Breast epithelium (tissue), 4 donors: ENCODE measurements around the gene COL25A1. TPM values are rescaled to one million over a fixed set of nuclear protein-coding genes. Genes with fewer than 3 reads are reported as not detected.

ENCODE experiments used
- DNase-seq, 2 donors: peaks; one replicate each; pipeline ENCODE4 v3.0.0-alpha.2; 2019; ENCODE audit warnings: low spot score in 2 of 2
- H3K27ac ChIP-seq, 2 donors: fragments of 200-600 bp; sonication (generic) in 1 of 2; one replicate each; pipeline ENCODE4 v1.5.1; 2016 to 2019; ENCODE audit warnings: mild to moderate bottlenecking in 1 of 2
- H3K27me3 ChIP-seq, 2 donors: fragments of 200-600 bp; sonication (generic) in 1 of 2; one replicate each; pipeline versions ENCODE4 v1.5.1 to v1.6.0; 2017 to 2019; ENCODE audit warnings: control low read depth in 1 of 2, mild to moderate bottlenecking in 1 of 2
- H3K36me3 ChIP-seq: fragments of 200-600 bp; one replicate; pipeline ENCODE4 v1.5.1; 2019
- H3K4me1 ChIP-seq, 2 donors: fragments of 200-600 bp; sonication (generic); one replicate each; pipeline ENCODE4 v1.5.1; 2016 to 2019; ENCODE audit warnings: control low read depth in 1 of 2
- H3K4me3 ChIP-seq, 3 donors: fragments of 200-600 bp; sonication (generic); 1 replicate in 2 of 3; 2 replicates in 1 of 3; pipeline ENCODE4 v1.5.1; 2016 to 2019; ENCODE audit warnings: mild to moderate bottlenecking in 3 of 3, moderate library complexity in 2 of 3
- H3K9me3 ChIP-seq, 2 donors: fragments of 200-600 bp; sonication (generic) in 1 of 2; one replicate each; pipeline ENCODE4 v1.5.1; 2016 to 2019; ENCODE audit warnings: control low read depth in 1 of 2
- POLR2A ChIP-seq: fragments of 450-650 bp; IDR thresholded peaks from one replicate; pipeline ENCODE4 v1.6.1; 2016; ENCODE audit warnings: antibody characterized with exemption, mild to moderate bottlenecking, moderate library complexity
- POLR2AphosphoS5 ChIP-seq, 3 donors: sonication (generic); formaldehyde crosslinking; IDR thresholded peaks; one replicate each; pipeline ENCODE4 v1.6.1; 2017; ENCODE audit warnings: antibody characterized with exemption in 3 of 3
- intact Hi-C: fragments of 100-400 bp; cut with DNase I; formaldehyde crosslinking; loops from one replicate; pipeline ENCODE4 v1.15.1; 2023; ENCODE audit warnings: low total_unique reads
- total RNA-seq, 3 donors: library from RNA; depleted of rRNA; stranded (reverse); fragments of >200 nt; gene quantifications; one replicate each; pipeline ENCODE4 v1.1.0, GENCODE V29; 2016
- TF ChIP-seq, protein P1 (sequence below), 3 donors: fragments of 450-650 bp; IDR thresholded peaks; one replicate each; pipeline ENCODE4 v1.5.1; 2016 to 2017; ENCODE audit warnings: antibody characterized with exemption in 3 of 3, mild to moderate bottlenecking in 3 of 3, moderate library complexity in 3 of 3

COL25A1 gene
- total RNA-seq, 3 donors from 2014 or later, result 2.6 to 11.0 (median 2.8) TPM

DNA sequence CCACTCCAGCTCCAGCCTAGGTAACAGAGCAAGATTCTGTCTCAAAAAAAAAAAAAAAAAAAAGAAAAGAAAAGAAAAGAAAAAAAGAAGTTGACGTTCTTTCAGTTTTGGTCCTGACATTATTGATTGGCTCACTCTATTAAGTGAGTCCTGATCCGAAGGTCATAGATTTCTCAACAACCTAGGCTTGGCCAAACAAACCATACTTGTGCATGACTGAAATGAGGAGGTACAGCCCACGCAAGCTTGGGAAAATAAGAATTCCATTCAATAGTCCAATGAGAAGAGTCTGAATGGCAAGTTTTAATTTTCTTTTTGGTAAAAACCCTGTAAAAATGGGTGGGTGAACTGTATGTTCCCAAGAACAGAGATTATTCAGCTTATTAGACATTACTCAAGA, 536.4 kb downstream of the COL25A1 start:
- Histone ChIP-seq H3K4me3 (no peak overlapping the region), H3K27ac (no peak overlapping the region), H3K36me3 (no peaks in the 10 kb centered on the region), H3K4me1 (no peaks in the 10 kb centered on the region), H3K27me3 (no peaks in the 10 kb centered on the region), H3K9me3 (peaks cover 0 to 8% of the 10 kb centered on the region in 2 donors)
- no peak for DNase-seq
- TF ChIP-seq POLR2AphosphoS5 (IDR thresholded peaks at IDR 0.05) (no peak), POLR2A (no peak)
- TF ChIP-seq, protein P1, sequence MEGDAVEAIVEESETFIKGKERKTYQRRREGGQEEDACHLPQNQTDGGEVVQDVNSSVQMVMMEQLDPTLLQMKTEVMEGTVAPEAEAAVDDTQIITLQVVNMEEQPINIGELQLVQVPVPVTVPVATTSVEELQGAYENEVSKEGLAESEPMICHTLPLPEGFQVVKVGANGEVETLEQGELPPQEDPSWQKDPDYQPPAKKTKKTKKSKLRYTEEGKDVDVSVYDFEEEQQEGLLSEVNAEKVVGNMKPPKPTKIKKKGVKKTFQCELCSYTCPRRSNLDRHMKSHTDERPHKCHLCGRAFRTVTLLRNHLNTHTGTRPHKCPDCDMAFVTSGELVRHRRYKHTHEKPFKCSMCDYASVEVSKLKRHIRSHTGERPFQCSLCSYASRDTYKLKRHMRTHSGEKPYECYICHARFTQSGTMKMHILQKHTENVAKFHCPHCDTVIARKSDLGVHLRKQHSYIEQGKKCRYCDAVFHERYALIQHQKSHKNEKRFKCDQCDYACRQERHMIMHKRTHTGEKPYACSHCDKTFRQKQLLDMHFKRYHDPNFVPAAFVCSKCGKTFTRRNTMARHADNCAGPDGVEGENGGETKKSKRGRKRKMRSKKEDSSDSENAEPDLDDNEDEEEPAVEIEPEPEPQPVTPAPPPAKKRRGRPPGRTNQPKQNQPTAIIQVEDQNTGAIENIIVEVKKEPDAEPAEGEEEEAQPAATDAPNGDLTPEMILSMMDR (IDR thresholded peaks at IDR 0.05), result no peak
- intact Hi-C loops, result no loop called here

DNA sequence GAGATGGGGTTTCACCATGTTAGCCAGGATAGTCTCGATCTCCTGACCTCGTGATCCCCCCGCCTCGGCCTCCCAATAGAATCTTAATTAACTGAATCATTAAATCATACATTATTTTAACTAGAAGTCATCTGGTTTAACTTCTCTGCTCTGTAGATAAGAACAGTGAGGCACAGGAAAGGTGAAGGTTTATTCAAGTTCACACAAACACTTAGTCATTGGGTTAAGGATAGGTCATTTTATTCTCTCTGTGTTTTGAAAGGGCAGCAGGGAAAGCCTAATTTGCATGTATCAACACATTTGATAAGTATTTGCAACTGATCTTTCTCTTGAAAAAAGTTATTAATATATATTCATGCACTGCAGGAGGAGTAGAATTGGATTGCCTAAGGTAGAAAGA, 538.5 kb downstream of the COL25A1 start:
- Histone ChIP-seq H3K4me3 (no peak overlapping the region), H3K27ac (no peak overlapping the region), H3K27me3 (no peaks in the 10 kb centered on the region), H3K4me1 (no peaks in the 10 kb centered on the region), H3K36me3 (no peaks in the 10 kb centered on the region), H3K9me3 (peaks cover 0 to 8% of the 10 kb centered on the region in 2 donors)
- no peak for DNase-seq
- intact Hi-C loops, result no loop called here
- TF ChIP-seq POLR2AphosphoS5 (IDR thresholded peaks at IDR 0.05), result no peak
- TF ChIP-seq POLR2A, result no peak

DNA sequence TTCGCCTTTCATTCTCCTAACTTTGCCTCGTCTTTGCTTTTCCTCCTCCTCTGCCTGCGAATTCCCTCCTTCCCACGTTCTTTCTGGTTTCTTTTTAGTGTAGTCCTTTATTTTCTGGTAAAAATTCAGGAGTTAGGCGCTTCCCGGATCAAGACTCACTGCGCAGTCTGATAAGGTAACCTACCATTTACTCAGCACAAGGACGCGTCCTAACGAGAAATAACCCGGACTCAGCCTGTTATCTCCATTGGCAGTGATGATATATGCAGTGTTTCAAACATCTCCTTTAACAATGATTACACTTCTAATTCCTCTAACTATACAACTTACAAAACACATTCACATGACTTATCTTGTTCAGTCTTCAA, 539.2 kb downstream of the COL25A1 start:
- Histone ChIP-seq H3K27me3 (no peaks in the 10 kb centered on the region), H3K36me3 (no peaks in the 10 kb centered on the region), H3K9me3 (peaks cover 0 to 8% of the 10 kb centered on the region in 2 donors), H3K27ac (no peak overlapping the region), H3K4me3 (peak overlapping the region; percentile 48 to 68 (median 61)), H3K4me1 (no peaks in the 10 kb centered on the region)
- DNase-seq, result no peak
- intact Hi-C loops, result no loop called here
- TF ChIP-seq POLR2AphosphoS5 (IDR thresholded peaks at IDR 0.05), result no peak
- TF ChIP-seq POLR2A, result no peak

DNA sequence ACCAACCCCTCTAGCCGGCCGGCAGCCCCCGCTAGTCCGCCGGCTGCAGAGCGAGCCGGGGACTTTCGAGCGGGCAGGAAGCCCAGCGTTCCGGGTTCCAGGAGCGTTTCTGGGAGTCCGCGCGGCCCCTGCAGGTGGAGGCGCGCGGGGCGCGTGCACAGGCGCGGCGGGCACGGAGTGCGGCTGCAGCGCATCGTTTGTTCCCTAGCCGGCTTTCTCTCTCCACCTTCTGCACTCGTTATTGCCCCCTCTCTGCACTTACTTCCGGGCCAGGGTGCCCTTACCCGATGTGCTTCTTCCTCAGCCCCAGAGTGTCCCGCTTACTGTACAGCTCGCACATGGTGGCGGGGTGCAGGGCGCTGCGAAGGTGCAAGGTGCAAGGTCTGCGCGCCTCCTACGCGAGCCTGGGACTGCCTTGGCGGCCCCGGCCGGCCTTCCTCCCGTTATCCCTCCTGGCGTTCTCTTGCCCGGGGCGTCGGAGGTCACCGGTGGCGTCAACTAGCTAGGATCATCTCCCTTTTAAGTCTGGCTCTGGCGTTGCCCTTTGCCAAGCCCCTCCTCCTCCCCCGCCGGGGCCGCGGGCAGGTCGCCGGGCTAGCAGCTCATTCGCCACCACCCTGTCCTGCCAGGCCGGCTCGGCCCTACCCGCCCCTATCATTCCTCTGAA, 539.8 kb downstream of the COL25A1 start, which contains the start of gene ETNPPL:
Gene ETNPPL, minus strand, starts transcription at position 495 of the 667 bp plus-strand sequence. Its CDS starts 155 bp downstream, at position 340.
- H3K27ac ChIP-seq, result no peak within 1 kb of the TSS
- peak within 1 kb of the TSS; percentile 48 to 68 (median 61) for H3K4me3 ChIP-seq
- peaks cover 0 to 8% of the 10 kb centered on the region in 2 donors for H3K9me3 ChIP-seq
- intact Hi-C loops, result no loop called here
- no peaks in the 10 kb centered on the region for H3K27me3 ChIP-seq
- DNase-seq, result no peak
- no peaks in the 10 kb centered on the region for H3K36me3 ChIP-seq
- no peaks in the 10 kb centered on the region for H3K4me1 ChIP-seq
- TF ChIP-seq POLR2AphosphoS5 (IDR thresholded peaks at IDR 0.05), result no peak
- no peak for TF ChIP-seq POLR2A
- TF ChIP-seq, protein P1 (IDR thresholded peaks at IDR 0.05), result no peak

Other genes with a start within 250 kb of the COL25A1 start
- 10 to 100 TPM; 39.2 to 51.2 (median 42.3) TPM for gene SEC24B, start 131.2 kb upstream of the COL25A1 start, total RNA-seq